Neural crest cell (in vitro differentiated cells): ENCODE data around the gene EIF4E1B. TPM values are rescaled to one million over a fixed set of nuclear protein-coding genes. Genes with fewer than 3 reads are reported as not detected.

Source experiments
- DNase-seq: peaks from one replicate; pipeline ENCODE4 v3.0.0; 2021; ENCODE audit warnings: low read depth, mixed read lengths, low spot score
- H3K27ac Mint-ChIP-seq: one replicate; pipeline ENCODE4 v1.8.0; 2021; ENCODE audit warnings: mild to moderate bottlenecking, mixed read lengths; ENCODE audit not compliant: unreplicated experiment
- H3K27me3 Mint-ChIP-seq: 2 replicates; pipeline ENCODE4 v1.8.0; 2021; ENCODE audit warnings: low read depth, mild to moderate bottlenecking, mixed read lengths
- H3K36me3 Mint-ChIP-seq: 2 replicates; pipeline ENCODE4 v1.8.0; 2021; ENCODE audit warnings: low read depth, mild to moderate bottlenecking, mixed read lengths
- H3K4me1 Mint-ChIP-seq: 2 replicates; pipeline ENCODE4 v1.8.0; 2021; ENCODE audit warnings: mixed read lengths
- H3K4me3 Mint-ChIP-seq: one replicate; pipeline ENCODE4 v1.8.0; 2021; ENCODE audit warnings: mild to moderate bottlenecking, mixed read lengths
- H3K9me3 Mint-ChIP-seq: 2 replicates; pipeline ENCODE4 v1.8.0; 2021; ENCODE audit warnings: mixed read lengths
- microRNA-seq: library from miRNA; unstranded; fragments of <30 nt; microRNA quantifications from one replicate; pipeline ENCODE4, GENCODE V29; 2020
- total RNA-seq: library from RNA; stranded (reverse); gene quantifications from 2 replicates; pipeline ENCODE4 v1.2.1, GENCODE V29; 2021
- TF ChIP-seq, protein P1 (sequence below): fragments of 200-600 bp; sonication (generic); conservative IDR thresholded peaks from 2 replicates; pipeline ENCODE4 v1.5.0; 2021; ENCODE audit warnings: antibody characterized with exemption, mild to moderate bottlenecking

The EIF4E1B gene
- total RNA-seq, 1 donor from 2014 or later = not detected

DNA sequence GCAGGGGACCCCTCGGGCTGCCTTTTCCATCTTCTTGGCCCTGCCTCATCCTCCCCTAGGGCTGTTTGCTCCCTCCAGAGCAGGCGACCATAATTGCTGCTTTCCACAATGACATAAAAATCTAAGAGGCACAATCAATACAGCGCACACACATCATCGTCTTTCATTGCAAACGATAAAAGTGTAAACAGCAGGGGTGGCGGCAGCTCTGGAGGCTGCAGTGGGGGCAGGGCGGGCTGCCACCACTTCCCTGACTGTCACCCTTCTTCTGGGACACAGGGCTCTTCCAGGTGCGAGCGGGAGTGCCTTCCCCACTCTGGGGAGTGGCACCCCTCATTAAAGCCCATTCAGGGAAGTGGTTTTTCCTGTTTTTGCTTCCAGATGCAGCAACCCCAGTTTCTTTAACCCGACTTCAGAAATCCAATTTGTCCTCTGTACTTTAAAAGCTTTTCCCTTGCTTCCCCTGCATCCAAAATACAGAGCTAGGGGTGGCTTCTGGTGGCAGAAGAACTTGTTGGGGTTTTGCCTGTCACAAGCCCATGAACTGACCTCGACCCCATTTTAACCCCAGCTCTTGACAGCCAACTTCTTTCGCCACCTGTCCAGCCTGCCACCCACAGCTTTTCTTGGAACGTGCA, 62.5 kb downstream of the EIF4E1B start:
- H3K4me1 Mint-ChIP-seq = peaks cover 6% of the 10 kb centered on the region
- H3K36me3 Mint-ChIP-seq = no peaks in the 10 kb centered on the region
- no peak for DNase-seq
- peaks cover 71% of the 10 kb centered on the region for H3K27me3 Mint-ChIP-seq
- H3K4me3 Mint-ChIP-seq = no peak overlapping the region
- H3K27ac Mint-ChIP-seq = no peak overlapping the region
- TF ChIP-seq, protein P1, sequence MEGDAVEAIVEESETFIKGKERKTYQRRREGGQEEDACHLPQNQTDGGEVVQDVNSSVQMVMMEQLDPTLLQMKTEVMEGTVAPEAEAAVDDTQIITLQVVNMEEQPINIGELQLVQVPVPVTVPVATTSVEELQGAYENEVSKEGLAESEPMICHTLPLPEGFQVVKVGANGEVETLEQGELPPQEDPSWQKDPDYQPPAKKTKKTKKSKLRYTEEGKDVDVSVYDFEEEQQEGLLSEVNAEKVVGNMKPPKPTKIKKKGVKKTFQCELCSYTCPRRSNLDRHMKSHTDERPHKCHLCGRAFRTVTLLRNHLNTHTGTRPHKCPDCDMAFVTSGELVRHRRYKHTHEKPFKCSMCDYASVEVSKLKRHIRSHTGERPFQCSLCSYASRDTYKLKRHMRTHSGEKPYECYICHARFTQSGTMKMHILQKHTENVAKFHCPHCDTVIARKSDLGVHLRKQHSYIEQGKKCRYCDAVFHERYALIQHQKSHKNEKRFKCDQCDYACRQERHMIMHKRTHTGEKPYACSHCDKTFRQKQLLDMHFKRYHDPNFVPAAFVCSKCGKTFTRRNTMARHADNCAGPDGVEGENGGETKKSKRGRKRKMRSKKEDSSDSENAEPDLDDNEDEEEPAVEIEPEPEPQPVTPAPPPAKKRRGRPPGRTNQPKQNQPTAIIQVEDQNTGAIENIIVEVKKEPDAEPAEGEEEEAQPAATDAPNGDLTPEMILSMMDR = no peak
- H3K9me3 Mint-ChIP-seq = no peaks in the 10 kb centered on the region

DNA sequence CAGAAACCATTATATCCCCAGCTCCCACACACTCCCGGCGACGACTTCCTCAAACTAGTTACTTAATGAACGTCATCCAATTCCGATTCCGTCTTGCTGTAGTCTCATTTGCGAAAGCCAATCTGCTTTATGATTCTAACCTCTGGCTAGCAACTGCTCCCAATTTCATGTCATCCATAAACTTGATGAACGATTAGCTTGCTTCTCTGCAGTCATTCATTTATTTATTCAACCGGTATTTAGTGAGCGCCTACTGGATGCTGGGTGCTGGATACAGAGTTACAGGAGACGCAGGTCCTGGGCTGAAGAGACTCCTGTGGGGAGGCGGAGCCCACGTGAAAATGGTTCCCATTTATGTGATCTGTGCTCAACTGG, 63.0 kb downstream of the EIF4E1B start:
- H3K27me3 Mint-ChIP-seq = peaks cover 76% of the 10 kb centered on the region
- no peaks in the 10 kb centered on the region for H3K36me3 Mint-ChIP-seq
- H3K4me1 Mint-ChIP-seq = peaks cover 6% of the 10 kb centered on the region
- no peak for DNase-seq
- H3K4me3 Mint-ChIP-seq = no peak overlapping the region
- TF ChIP-seq, protein P1 = no peak
- no peak overlapping the region for H3K27ac Mint-ChIP-seq
- no peaks in the 10 kb centered on the region for H3K9me3 Mint-ChIP-seq

DNA sequence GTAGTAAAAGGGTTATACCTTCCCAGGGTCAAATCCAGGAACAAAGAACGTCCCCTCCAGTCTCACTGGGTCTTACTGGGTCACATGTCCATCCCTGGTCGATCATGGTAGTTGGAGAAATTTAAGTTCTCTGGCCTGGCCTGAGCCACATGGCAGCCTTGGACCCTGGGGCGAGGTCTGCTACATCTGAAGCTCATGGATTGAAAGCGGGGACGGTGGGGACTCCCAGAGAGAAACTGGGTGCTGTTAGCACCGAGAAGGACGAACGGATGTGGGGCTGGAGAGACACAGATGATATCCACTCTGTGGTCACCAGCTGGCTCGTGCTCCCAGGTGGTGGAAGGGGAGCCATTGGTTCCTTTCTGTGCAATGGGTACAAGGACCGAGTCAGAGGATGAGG, 63.7 kb downstream of the EIF4E1B start:
- no peaks in the 10 kb centered on the region for H3K36me3 Mint-ChIP-seq
- H3K27ac Mint-ChIP-seq = no peak overlapping the region
- no peaks in the 10 kb centered on the region for H3K9me3 Mint-ChIP-seq
- no peak for DNase-seq
- H3K27me3 Mint-ChIP-seq = peaks cover 83% of the 10 kb centered on the region
- peaks cover 6% of the 10 kb centered on the region for H3K4me1 Mint-ChIP-seq
- no peak overlapping the region for H3K4me3 Mint-ChIP-seq
- TF ChIP-seq, protein P1 = no peak

DNA sequence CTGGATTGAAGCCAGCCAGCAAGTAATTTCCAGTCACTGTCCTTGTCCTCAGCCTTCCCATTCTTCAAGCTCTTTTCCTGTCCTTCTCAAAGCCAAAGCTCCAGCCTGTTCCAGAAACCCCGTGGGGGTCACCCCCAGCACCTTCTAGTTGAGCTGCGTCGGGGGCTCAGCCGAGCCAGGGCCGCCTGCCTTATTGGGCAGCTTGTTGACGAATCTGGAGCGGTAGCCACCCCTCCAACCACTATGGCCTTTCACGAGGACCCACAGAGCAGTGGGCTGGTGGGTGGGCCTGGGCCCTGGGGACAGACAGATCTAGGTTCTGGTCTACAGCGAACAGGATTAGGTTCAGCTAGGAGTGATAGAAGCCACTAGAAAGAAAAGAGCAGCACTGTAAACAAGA, 64.2 kb downstream of the EIF4E1B start:
- Mint-ChIP-seq H3K27me3 (peaks cover 80% of the 10 kb centered on the region), H3K27ac (no peak overlapping the region), H3K4me1 (peaks cover 6% of the 10 kb centered on the region)

DNA sequence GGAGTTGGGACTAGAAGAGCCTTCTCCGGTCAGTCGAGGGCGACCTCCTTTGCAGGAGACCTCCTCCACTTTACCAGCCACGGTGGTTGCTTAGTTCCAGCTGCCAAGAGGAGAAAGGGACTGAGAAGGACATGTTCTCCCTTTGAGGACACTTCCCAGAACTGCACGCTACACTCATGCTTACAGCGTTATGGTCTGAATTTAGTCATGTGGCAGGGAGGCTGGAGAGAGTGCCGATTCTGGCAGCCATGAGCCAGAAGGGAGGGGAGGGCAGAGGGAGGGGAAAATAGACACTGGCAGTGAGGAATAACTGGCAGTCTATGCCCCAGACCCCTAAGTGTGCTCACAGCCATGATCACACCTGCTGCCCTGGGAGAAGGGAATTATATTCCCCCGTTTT, 64.6 kb downstream of the EIF4E1B start:
- H3K27me3 Mint-ChIP-seq = peaks cover 78% of the 10 kb centered on the region
- no peaks in the 10 kb centered on the region for H3K9me3 Mint-ChIP-seq
- H3K4me1 Mint-ChIP-seq = peaks cover 7% of the 10 kb centered on the region
- no peak overlapping the region for H3K4me3 Mint-ChIP-seq
- H3K27ac Mint-ChIP-seq = no peak overlapping the region
- TF ChIP-seq, protein P1 = no peak
- no peaks in the 10 kb centered on the region for H3K36me3 Mint-ChIP-seq
- DNase-seq = no peak

More for the DNA sequence above, 64.2 kb downstream of the EIF4E1B start:
- no peak overlapping the region for H3K4me3 Mint-ChIP-seq
- TF ChIP-seq, protein P1 = no peak
- no peaks in the 10 kb centered on the region for H3K9me3 Mint-ChIP-seq
- no peaks in the 10 kb centered on the region for H3K36me3 Mint-ChIP-seq
- DNase-seq = no peak

Small RNA genes lying within 50 kb of the gene (microRNA-seq; reads per million reads assigned to microRNA genes)
- gene MIR4281 = not detected

Other genes with a start within 250 kb of the EIF4E1B start
- gene NOP16, start 242.1 kb upstream of the EIF4E1B start, total RNA-seq = 40.9 and 42.4 TPM in 2 replicates
- 91.2 and 92.5 TPM in 2 replicates for gene HIGD2A, start 241.9 kb upstream of the EIF4E1B start, total RNA-seq
- 31.6 and 36.0 TPM in 2 replicates for gene CLTB, start 214.1 kb upstream of the EIF4E1B start, total RNA-seq
- gene FAF2, start 182.3 kb upstream of the EIF4E1B start, total RNA-seq = 49.3 and 50.3 TPM in 2 replicates
- 93.8 and 97.1 TPM in 2 replicates for gene RNF44, start 93.3 kb upstream of the EIF4E1B start, total RNA-seq
- not detected in 2 replicates for gene CDHR2, start 81.3 kb upstream of the EIF4E1B start, total RNA-seq
- gene GPRIN1, start 20.5 kb upstream of the EIF4E1B start, total RNA-seq = 35.9 and 39.0 TPM in 2 replicates
- 0.40 and 0.96 TPM in 2 replicates for gene SNCB, start 141 bp upstream of the EIF4E1B start, total RNA-seq
- 38.8 and 40.9 TPM in 2 replicates for gene TSPAN17, start 16.8 kb downstream of the EIF4E1B start, total RNA-seq
- gene UNC5A, start 179.9 kb downstream of the EIF4E1B start, total RNA-seq = 0.32 and 0.70 TPM in 2 replicates